RPMI7951 (cell line): ENCODE measurements around the gene PCGF3. TPM values are rescaled to one million over a fixed set of nuclear protein-coding genes. Genes with fewer than 3 reads are reported as not detected.
A peak's percentile ranks its signal among the peaks of the same experiment; 100 is the strongest.
"Not testable (repeated sequence)": the region's sequence is repeated elsewhere in the genome, so short reads cannot be mapped to it uniquely, and the experiment has no call there.

Source experiments
- DNase-seq: peaks from one replicate; pipeline ENCODE4 v3.0.0-alpha.2; 2012; ENCODE audit warnings: low read depth
- total RNA-seq: library from RNA; depleted of rRNA; stranded (reverse); fragments of >200 nt; shearing (Covaris generic); gene quantifications from 2 replicates; pipeline ENCODE4 v1.2.3, GENCODE V29; 2014

The PCGF3 gene
- total RNA-seq, 1 experiment from 2014 or later = 18.7 TPM

GRCh38 chr4:762211-763190, 56.9 kb downstream of the PCGF3 start:
- DNase-seq = no peak

GRCh38 chr4:763191-763810, 57.7 kb downstream of the PCGF3 start:
- no peak for DNase-seq

GRCh38 chr4:763922-764321, 58.3 kb downstream of the PCGF3 start:
- no peak for DNase-seq

- DNase-seq = no peak
Observed at GRCh38 chr4:764405-765169, 59.0 kb downstream of the PCGF3 start.

GRCh38 chr4:766152-766515, 60.5 kb downstream of the PCGF3 start:
- DNase-seq = peak; percentile 58

- DNase-seq = no peak
Observed at GRCh38 chr4:766559-767283, 61.1 kb downstream of the PCGF3 start.

- DNase-seq = no peak
Observed at GRCh38 chr4:768076-768475, 62.4 kb downstream of the PCGF3 start.

GRCh38 chr4:768995-769394, 63.4 kb downstream of the PCGF3 start:
- DNase-seq = no peak

GRCh38 chr4:769511-769910, 63.9 kb downstream of the PCGF3 start:
- DNase-seq = no peak

- no peak for DNase-seq
Observed at GRCh38 chr4:770022-770421, 64.4 kb downstream of the PCGF3 start.

- no peak for DNase-seq
Observed at GRCh38 chr4:771464-771863, 65.8 kb downstream of the PCGF3 start.

- no peak for DNase-seq
Observed at GRCh38 chr4:772118-772517, 66.5 kb downstream of the PCGF3 start.

- DNase-seq = no peak
Observed at GRCh38 chr4:772776-773175, 67.1 kb downstream of the PCGF3 start.

- DNase-seq = no peak
Observed at GRCh38 chr4:773214-773613, 67.6 kb downstream of the PCGF3 start.

- DNase-seq = not testable (repeated sequence)
Observed at GRCh38 chr4:774419-775092, 68.9 kb downstream of the PCGF3 start.

- DNase-seq = not testable (repeated sequence)
Observed at GRCh38 chr4:775485-775884, 69.9 kb downstream of the PCGF3 start.

GRCh38 chr4:776743-777441, 71.3 kb downstream of the PCGF3 start:
- no peak for DNase-seq

GRCh38 chr4:777520-778262, 72.1 kb downstream of the PCGF3 start:
- DNase-seq = no peak

- no peak for DNase-seq
Observed at GRCh38 chr4:779555-779954, 73.9 kb downstream of the PCGF3 start.

GRCh38 chr4:780255-780654, 74.6 kb downstream of the PCGF3 start:
- not testable (repeated sequence) for DNase-seq
